Stimulated activated naive CD8-positive, alpha-beta T cell treated with anti-CD3 and anti-CD28 coated beads, Interleukin-15, Interleukin-2, amounts not matched to agents 100 ng/mL and 50 ng/mL, for 24 hours (primary cell): ENCODE measurements around the gene URAD.
"Not testable (repeated sequence)": the region's sequence is repeated elsewhere in the genome, so short reads cannot be mapped to it uniquely, and the experiment has no call there.

Experiments
- H3K27ac Mint-ChIP-seq: one replicate; pipeline ENCODE4 v1.8.0; 2021; ENCODE audit warnings: mild to moderate bottlenecking, mixed read lengths
- H3K27me3 Mint-ChIP-seq: one replicate; pipeline ENCODE4 v1.8.0; 2021; ENCODE audit warnings: mixed read lengths
- H3K36me3 Mint-ChIP-seq: one replicate; pipeline ENCODE4 v1.8.0; 2021; ENCODE audit warnings: low read depth, mixed read lengths
- H3K4me1 Mint-ChIP-seq: one replicate; pipeline ENCODE4 v1.8.0; 2021; ENCODE audit warnings: low read depth, mixed read lengths
- H3K4me3 Mint-ChIP-seq: one replicate; pipeline ENCODE4 v1.8.0; 2021; ENCODE audit warnings: mild to moderate bottlenecking, mixed read lengths
- H3K9me3 Mint-ChIP-seq: one replicate; pipeline ENCODE4 v1.8.0; 2021; ENCODE audit warnings: mixed read lengths

The URAD gene, protein sequence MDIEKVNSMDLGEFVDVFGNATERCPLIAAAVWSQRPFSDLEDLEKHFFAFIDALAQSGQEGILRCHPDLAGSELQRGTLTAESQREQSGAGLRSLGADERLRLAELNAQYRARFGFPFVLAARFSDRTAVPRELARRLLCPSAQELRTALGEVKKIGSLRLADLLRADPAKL

DNA sequence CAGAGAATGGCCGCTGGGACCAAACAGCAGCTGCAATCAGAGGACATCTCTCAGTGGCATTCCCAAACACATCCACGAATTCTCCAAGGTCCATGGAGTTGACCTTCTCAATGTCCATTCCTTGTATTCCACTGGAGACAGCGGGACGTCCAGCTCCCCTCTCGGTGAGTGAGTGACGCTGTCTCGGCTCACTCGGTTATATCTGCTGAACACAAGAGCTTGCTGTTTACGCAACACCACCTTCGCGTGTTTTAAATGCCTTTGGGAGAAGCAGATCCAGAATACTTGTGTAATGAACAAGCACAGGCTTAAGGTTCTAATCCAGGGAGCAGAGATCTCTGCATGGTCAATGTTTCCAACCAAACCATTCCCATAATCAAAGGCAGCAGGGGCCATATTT, at the start of gene URAD:
Gene URAD, minus strand, starts transcription at position 174 of the 400 bp plus-strand sequence. Its CDS starts 56 bp downstream, at position 118.
- Mint-ChIP-seq H3K9me3 (no peaks in the 10 kb centered on the region), H3K27ac (no peak within 1 kb of the TSS), H3K4me3 (no peak within 1 kb of the TSS), H3K27me3 (peaks cover 16% of the 10 kb centered on the region), H3K36me3 (no peaks in the 10 kb centered on the region), H3K4me1 (no peaks in the 10 kb centered on the region)

DNA sequence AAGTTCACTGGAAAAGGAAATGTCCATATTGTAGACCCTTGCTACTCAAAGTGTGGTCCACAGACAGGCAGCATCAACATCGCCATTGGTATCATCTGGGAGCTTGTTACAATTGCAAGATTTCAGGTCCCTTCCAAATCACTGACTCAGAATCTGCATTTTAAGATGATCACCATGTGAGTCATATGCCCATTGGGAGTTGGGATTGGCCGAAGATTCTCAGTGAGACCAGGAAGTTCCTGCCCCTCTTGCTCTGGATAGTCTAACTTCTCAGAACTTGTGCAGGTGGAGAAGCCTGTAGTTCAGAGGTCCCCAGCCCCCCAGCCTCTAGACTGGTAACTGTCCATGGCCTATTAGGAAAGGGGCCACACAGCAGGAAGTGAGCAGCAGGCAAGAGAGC, 48.9 kb upstream of the URAD start:
- peaks cover 4% of the 10 kb centered on the region for H3K27me3 Mint-ChIP-seq
- H3K4me1 Mint-ChIP-seq: peaks cover 16% of the 10 kb centered on the region
- H3K4me3 Mint-ChIP-seq: no peak overlapping the region
- no peaks in the 10 kb centered on the region for H3K9me3 Mint-ChIP-seq
- no peaks in the 10 kb centered on the region for H3K36me3 Mint-ChIP-seq
- H3K27ac Mint-ChIP-seq: no peak overlapping the region

DNA sequence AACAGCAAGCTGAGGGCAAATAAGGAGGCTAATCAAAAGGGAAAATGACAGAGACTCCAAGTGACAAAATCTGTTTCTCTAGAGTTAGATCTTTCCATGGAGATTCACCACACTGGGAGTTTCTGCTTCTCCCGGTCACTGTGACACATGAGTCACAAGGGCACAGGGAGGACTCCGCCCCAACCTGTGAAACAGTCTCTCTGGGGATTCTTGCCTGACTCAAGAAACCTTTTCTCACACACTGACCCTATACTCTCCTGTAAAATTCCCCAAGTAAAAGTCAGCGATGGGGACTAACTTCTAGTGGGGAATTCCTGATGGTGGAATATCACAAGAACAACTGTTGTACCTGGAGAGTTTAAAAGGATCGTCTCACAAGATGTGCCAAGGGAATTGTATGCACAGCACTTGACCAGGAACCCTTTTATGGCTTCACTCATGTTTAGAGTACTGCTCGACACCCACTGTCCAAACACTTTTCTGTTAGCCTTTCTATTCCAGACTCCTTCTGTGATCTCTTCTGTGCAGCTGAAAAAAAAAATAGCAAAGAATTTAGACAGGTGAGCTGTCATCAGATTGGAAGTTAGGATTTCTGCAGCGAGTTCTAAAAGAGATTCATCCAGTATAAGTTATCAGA, 46.8 kb upstream of the URAD start:
- no peaks in the 10 kb centered on the region for H3K9me3 Mint-ChIP-seq
- H3K27me3 Mint-ChIP-seq: peaks cover 4% of the 10 kb centered on the region
- no peak overlapping the region for H3K4me3 Mint-ChIP-seq
- H3K4me1 Mint-ChIP-seq: peaks cover 30% of the 10 kb centered on the region
- H3K36me3 Mint-ChIP-seq: no peaks in the 10 kb centered on the region
- H3K27ac Mint-ChIP-seq: no peak overlapping the region

DNA sequence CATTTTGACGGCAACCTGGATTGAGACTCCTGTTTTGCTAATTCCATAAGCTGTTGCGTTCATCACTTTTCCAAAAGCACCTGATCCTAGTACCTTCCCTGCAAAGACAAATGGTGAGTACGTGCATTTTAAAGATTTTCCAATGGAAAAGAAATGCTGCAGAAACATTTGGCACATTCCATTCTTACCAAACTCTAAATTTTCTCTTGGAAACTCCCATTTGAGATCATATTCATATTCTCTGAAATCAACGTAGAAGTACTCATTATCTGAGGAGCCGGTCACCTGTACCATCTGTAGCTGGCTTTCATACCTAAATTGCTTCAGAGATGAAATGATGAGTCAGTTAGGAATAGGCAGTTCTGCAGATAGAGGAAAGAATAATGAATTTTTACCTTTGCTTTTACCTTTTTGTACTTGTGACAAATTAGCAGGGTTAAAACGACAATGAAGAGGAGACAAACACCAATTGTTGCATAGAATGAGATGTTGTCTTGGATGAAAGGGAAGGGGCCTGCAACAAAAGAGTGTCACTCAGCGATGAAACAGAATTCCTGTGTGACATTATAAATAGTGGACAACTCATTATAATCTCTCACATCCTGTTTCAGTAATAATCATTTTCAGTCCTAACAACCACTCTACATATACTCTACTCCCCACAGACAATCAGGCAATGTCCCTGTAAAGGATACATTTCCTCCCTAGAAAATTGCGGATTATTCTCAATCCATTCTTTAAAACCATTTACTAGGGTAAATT, 45.6 kb upstream of the URAD start:
- H3K27ac Mint-ChIP-seq: no peak overlapping the region
- H3K4me3 Mint-ChIP-seq: no peak overlapping the region
- no peaks in the 10 kb centered on the region for H3K27me3 Mint-ChIP-seq
- peaks cover 30% of the 10 kb centered on the region for H3K4me1 Mint-ChIP-seq
- H3K9me3 Mint-ChIP-seq: no peaks in the 10 kb centered on the region
- H3K36me3 Mint-ChIP-seq: no peaks in the 10 kb centered on the region

DNA sequence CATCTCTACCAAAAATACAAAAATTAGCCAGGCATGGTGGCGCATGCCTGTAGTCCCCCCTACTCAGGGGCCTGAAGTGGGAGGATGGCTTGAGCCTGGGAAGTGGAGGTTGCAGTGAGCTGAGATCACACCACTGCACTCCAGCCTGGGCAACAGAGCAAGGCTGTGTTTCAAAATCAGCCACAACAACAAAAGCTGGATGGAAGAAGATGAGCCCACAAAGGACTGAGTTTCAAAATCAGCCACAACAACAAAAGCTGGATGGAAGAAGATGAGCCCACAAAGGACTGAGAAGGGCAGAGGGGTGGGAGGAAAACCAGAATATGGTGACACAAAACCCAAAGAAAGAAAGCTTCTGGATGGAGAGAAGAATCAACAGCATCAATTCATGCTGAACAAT, 43.9 kb upstream of the URAD start:
- H3K27me3 Mint-ChIP-seq, H3K9me3 Mint-ChIP-seq, H3K36me3 Mint-ChIP-seq, H3K4me3 Mint-ChIP-seq, H3K27ac Mint-ChIP-seq: not testable (repeated sequence)
- peaks cover 31% of the 10 kb centered on the region for H3K4me1 Mint-ChIP-seq

DNA sequence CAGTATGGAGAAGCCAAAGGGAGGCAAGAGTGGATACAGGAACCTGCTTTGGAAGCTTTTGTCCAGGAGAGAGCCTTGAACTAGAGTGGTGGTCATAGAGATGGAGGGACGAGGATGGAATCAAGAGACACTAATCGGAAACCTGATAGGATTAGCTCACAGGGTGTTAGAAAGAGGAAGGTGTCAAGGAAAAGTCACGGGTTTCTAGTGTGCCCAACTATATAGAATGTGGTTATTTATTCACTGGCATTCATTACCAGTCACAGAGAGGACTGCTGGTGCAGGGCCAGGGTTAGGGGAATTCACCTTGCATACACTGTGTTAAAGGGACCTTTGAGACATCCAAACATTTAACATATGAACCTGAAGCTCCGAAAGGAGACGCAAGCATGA, 43.4 kb upstream of the URAD start:
- H3K9me3 Mint-ChIP-seq: no peaks in the 10 kb centered on the region
- H3K4me3 Mint-ChIP-seq: no peak overlapping the region
- H3K27ac Mint-ChIP-seq: no peak overlapping the region
- no peaks in the 10 kb centered on the region for H3K36me3 Mint-ChIP-seq
- no peaks in the 10 kb centered on the region for H3K27me3 Mint-ChIP-seq
- peaks cover 29% of the 10 kb centered on the region for H3K4me1 Mint-ChIP-seq

DNA sequence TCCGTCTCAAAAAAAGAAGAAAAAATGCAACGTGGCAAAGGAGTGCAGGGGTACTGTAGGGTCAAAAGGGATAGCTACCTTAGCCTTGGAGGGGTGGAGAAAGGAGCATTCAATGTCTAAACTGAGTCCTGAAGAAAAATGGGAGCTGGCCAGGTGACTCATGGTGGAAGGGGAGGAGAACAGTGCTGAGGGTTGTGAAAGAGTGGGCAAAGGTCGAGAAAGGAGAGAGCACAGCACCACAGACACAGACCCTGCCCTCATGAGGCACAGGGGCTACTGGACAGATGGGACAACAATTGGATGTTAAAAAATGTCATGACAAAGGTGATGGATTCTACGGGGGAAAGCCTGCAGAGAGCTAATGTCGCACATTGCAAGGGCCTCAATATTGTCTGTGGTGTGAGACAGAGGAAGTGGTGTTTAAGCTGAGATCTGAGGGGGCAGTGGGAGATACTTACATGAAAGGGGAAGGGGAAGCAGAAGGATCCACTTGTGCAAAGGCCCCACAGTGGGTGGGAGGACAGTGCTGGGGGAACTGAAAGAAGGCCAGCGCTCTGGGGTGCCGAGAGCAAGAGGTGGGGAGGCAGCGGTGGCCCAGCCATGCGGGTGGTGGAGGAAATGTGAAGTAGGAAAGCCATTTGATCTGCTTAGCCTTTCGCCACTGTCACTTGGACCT, 42.9 kb upstream of the URAD start:
- Mint-ChIP-seq H3K36me3 (no peaks in the 10 kb centered on the region), H3K4me3 (no peak overlapping the region), H3K27me3 (no peaks in the 10 kb centered on the region), H3K9me3 (no peaks in the 10 kb centered on the region), H3K27ac (no peak overlapping the region), H3K4me1 (peaks cover 29% of the 10 kb centered on the region)

DNA sequence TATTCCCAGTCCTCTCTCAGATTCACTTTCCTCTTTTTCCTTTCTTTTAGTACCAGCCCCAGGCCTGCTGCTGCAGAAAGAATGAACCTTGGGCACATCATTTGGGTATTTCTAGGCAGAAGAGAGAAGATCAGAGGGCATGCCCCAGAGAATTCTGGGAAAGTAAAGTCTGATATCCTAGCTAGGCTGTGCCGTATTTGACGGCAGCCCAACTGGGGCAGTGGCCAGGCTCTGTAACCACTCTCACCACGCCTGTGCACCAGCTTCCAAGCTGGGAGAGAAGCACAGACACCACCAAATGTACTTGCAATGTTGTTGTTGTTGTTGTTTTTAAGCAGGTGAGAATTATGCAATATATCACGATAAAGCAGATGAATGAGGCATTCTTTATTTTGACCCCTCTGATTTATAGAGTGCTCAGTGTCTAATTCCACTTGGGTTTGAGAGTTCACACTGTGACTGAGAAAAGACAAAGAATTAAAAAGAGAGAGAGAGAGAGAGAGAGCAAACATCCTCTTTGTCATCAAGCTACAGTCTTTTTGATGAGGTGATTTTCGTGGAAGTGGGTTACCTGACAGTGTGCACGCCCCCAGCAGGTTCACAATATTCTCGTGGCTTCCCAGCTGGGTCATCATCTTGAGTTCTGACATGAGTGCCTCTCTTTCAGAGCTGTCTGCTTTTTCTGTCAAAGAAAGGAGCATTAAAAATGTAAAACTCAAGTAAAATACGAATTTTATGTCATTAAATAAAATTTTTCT, 39.3 kb upstream of the URAD start:
- Mint-ChIP-seq H3K9me3 (no peaks in the 10 kb centered on the region), H3K27ac (no peak overlapping the region), H3K4me3 (no peak overlapping the region), H3K36me3 (no peaks in the 10 kb centered on the region), H3K27me3 (no peaks in the 10 kb centered on the region), H3K4me1 (peaks cover 25% of the 10 kb centered on the region)

DNA sequence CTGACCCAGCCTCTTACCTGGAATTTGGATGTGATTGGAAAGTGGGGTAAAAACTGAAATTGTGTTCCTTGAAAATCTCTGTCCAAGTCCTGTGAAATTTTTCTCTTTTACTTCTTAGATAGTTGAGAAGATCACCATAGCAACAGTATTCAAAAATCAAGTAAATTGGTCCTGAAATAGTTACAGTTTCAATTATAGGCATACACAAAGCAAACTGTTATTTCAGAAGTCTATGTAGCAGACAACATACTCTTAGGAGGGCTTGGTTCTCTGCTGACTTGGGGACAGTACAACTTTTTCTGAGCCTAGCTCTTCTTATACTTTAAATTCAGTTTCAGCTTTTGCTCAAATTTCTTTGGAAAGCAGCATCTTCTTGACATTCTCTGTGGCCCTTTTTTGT, 38.6 kb upstream of the URAD start:
- Mint-ChIP-seq H3K4me1 (peaks cover 18% of the 10 kb centered on the region), H3K27me3 (no peaks in the 10 kb centered on the region), H3K9me3 (no peaks in the 10 kb centered on the region), H3K36me3 (no peaks in the 10 kb centered on the region), H3K4me3 (no peak overlapping the region), H3K27ac (no peak overlapping the region)

DNA sequence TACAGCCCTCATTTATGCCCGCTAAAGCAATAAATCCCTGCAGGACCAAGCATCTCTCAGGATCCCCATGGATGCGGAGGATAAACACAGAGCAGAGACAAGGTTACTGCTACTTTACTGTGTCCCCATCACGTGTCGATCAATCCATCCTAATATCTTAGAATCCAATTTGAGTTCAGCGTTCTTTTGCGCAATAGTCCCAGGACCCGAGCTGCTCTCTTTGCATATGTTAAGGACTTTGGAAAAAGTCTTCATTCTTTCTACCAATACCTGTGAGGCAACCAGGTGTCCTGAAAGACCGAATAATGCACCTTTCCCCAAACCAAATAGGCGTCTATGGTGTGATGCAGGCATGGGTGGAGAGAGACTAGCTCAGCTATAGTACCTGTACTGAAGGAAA, 38.0 kb upstream of the URAD start:
- no peaks in the 10 kb centered on the region for H3K36me3 Mint-ChIP-seq
- no peak overlapping the region for H3K27ac Mint-ChIP-seq
- no peaks in the 10 kb centered on the region for H3K9me3 Mint-ChIP-seq
- peaks cover 12% of the 10 kb centered on the region for H3K4me1 Mint-ChIP-seq
- H3K27me3 Mint-ChIP-seq: no peaks in the 10 kb centered on the region
- H3K4me3 Mint-ChIP-seq: no peak overlapping the region

DNA sequence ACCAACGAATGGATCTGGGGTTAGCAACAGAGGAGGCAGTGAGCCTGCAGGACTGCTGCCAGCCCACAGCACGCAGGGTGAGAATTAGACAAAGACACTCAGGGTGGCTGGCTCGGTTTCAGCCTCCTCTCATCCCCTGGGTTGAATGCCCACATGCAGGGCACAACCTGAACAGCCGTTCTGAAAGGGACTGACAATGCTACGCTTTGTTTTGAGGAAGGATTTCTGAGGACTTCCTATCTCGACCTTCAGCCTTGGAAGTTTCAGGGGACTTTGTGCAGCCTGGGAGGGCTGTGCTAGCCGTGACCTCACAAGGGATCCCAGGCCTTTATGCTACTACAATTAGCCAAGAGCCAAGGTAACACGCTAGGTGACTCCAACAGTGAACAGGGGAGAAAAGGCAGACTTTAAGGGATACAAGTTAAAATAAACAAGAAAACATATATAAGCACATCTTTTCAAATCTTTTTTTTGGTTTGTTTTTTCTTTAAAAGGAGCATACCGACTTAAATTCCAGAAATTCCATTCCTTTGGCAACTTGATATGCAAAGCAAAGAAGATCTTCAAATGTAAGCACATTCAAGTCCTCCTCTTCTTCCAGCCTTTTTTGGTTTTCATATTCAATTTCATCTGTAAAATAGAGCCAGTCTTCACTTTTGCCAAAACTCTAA, 34.5 kb upstream of the URAD start:
- no peak overlapping the region for H3K27ac Mint-ChIP-seq
- H3K4me1 Mint-ChIP-seq: peaks cover 7% of the 10 kb centered on the region
- no peak overlapping the region for H3K4me3 Mint-ChIP-seq
- H3K9me3 Mint-ChIP-seq: no peaks in the 10 kb centered on the region
- H3K27me3 Mint-ChIP-seq: no peaks in the 10 kb centered on the region
- H3K36me3 Mint-ChIP-seq: no peaks in the 10 kb centered on the region

DNA sequence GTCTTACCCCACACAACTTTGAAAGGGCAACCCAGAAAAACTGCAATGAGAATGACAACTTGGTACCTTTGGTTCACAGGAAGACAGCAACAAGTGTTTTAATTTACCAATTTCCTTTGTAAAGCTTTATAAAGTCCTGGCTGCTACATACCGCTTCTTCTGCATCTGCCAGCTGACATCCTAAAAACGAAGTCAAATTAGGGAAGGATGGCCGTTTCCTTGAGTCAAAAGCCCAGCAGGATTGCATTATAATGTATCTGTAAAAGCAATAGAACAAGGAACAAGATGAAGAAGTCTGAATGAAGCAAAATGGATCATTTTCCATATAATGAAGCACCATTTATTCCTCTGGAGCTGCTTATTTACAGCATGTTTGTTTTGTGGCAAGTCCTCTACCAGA, 25.8 kb upstream of the URAD start:
- H3K27me3 Mint-ChIP-seq: no peaks in the 10 kb centered on the region
- H3K4me1 Mint-ChIP-seq: peaks cover 9% of the 10 kb centered on the region
- H3K9me3 Mint-ChIP-seq: no peaks in the 10 kb centered on the region
- no peak overlapping the region for H3K27ac Mint-ChIP-seq
- H3K4me3 Mint-ChIP-seq: no peak overlapping the region
- no peaks in the 10 kb centered on the region for H3K36me3 Mint-ChIP-seq

DNA sequence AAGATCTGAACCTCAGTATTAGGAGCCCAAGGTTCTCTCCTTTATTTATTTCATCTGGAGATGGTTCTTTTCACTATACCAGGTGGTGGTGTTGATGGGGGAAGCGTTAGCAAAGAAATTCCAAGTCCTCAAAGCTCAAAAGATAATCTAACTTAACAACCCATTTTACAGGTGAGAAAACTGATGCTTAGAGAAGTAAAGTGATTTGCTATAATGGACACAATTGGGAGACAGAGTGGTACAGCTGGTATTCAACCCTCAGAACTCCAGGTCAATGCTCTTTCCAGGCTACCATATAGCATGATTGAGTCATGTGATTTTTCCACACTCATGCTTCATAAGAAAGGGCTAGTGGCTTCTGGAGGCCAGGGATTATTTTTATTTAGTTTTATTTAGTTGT, 25.0 kb upstream of the URAD start:
- peaks cover 9% of the 10 kb centered on the region for H3K4me1 Mint-ChIP-seq
- H3K27ac Mint-ChIP-seq: no peak overlapping the region
- no peaks in the 10 kb centered on the region for H3K36me3 Mint-ChIP-seq
- no peaks in the 10 kb centered on the region for H3K27me3 Mint-ChIP-seq
- H3K9me3 Mint-ChIP-seq: no peaks in the 10 kb centered on the region
- no peak overlapping the region for H3K4me3 Mint-ChIP-seq

DNA sequence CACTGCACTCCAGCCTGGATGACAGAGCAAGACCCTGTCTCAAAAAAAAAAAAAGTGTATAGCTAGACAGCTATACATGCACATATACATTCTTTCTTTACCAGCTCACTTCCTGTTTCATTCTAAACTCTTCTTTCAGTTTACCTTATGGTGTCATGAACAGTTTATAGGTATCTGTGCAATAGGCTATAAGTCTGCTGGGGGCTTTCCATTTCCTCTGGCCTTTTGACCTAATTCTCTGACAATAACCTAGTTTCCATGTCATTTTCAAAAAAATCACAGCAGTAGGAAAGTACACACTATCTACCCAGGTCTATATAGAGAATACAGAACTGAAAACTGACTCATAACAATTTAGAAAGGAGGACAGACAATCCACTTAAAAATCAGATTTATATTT, 24.4 kb upstream of the URAD start:
- no peaks in the 10 kb centered on the region for H3K9me3 Mint-ChIP-seq
- no peak overlapping the region for H3K27ac Mint-ChIP-seq
- H3K36me3 Mint-ChIP-seq: no peaks in the 10 kb centered on the region
- H3K27me3 Mint-ChIP-seq: no peaks in the 10 kb centered on the region
- H3K4me3 Mint-ChIP-seq: no peak overlapping the region
- peaks cover 9% of the 10 kb centered on the region for H3K4me1 Mint-ChIP-seq
